Caco-2 (cell line): Measurements from ENCODE around the gene ISL2. TPM values are rescaled to one million over a fixed set of nuclear protein-coding genes. Genes with fewer than 3 reads are reported as not detected.

Source experiments
- BruUV-seq: library from RNA; stranded (reverse); fragments of 400-500 nt; replicated peaks from 2 replicates; lab custom pipeline; 2021; lab: Mats Ljungman, UMichigan
- CTCF ChIA-PET: fragments of 300-600 bp; sonication (Branson Sonifier 250); formaldehyde crosslinking; loops from one replicate; lab custom pipeline; 2022; ENCODE audit warnings: antibody characterized with exemption; lab: Charles Lee
- POLR2A ChIA-PET: fragments of 300-600 bp; sonication (Branson Sonifier 250); formaldehyde crosslinking; loops from one replicate; lab custom pipeline; 2022; ENCODE audit warnings: antibody characterized with exemption; lab: Charles Lee
- DNase-seq, 2 experiments: peaks; one replicate each; pipeline versions ENCODE4 v3.0.0 to v3.0.0-alpha.2; 2020 to 2022
- H3K27me3 ChIP-seq: replicated peaks from 2 replicates; pipeline ENCODE4 v1.6.0; 2011; ENCODE audit warnings: low read length; ENCODE audit not compliant: control insufficient read depth, insufficient read depth
- H3K36me3 ChIP-seq: 2 replicates; pipeline ENCODE4 v1.5.1; 2011; ENCODE audit warnings: low read length; ENCODE audit not compliant: control insufficient read depth, insufficient read depth
- H3K4me1 ChIP-seq: fragments of 250-450 bp; sonication (Bioruptor Pico); 2 replicates; pipeline ENCODE4 v1.5.1; 2020; ENCODE audit warnings: mild to moderate bottlenecking
- H3K4me3 ChIP-seq: 2 replicates; pipeline ENCODE4 v1.5.1; 2011; ENCODE audit warnings: low read depth, mild to moderate bottlenecking, control low read depth, low read length
- H3K9me3 ChIP-seq: fragments of 250-450 bp; sonication (Bioruptor Pico); 2 replicates; pipeline ENCODE4 v1.5.1; 2020; ENCODE audit warnings: mild to moderate bottlenecking, moderate library complexity
- H3K27ac Mint-ChIP-seq: one replicate; pipeline ENCODE4 v1.8.0; 2022; ENCODE audit warnings: mixed read lengths; ENCODE audit not compliant: unreplicated experiment
- H3K27me3 Mint-ChIP-seq: one replicate; pipeline ENCODE4 v1.8.0; 2022; ENCODE audit warnings: mixed read lengths; ENCODE audit not compliant: insufficient read depth, unreplicated experiment
- H3K36me3 Mint-ChIP-seq: one replicate; pipeline ENCODE4 v1.8.0; 2022; ENCODE audit warnings: mild to moderate bottlenecking, mixed read lengths; ENCODE audit not compliant: insufficient read depth, unreplicated experiment
- H3K4me1 Mint-ChIP-seq: one replicate; pipeline ENCODE4 v1.8.0; 2022; ENCODE audit warnings: low read depth, mixed read lengths; ENCODE audit not compliant: unreplicated experiment
- H3K4me3 Mint-ChIP-seq: one replicate; pipeline ENCODE4 v1.8.0; 2022; ENCODE audit warnings: mild to moderate bottlenecking, moderate library complexity, mixed read lengths; ENCODE audit not compliant: unreplicated experiment
- H3K9me3 Mint-ChIP-seq: one replicate; pipeline ENCODE4 v1.8.0; 2022; ENCODE audit warnings: mixed read lengths; ENCODE audit not compliant: unreplicated experiment
- intact Hi-C: fragments of 100-400 bp; cut with micrococcal nuclease; formaldehyde crosslinking; loops from one replicate; pipeline ENCODE4 v1.10.0; 2022; ENCODE audit not compliant: unreplicated experiment
- total RNA-seq: library from RNA; stranded (reverse); gene quantifications from 2 replicates; pipeline ENCODE4 v1.2.3, GENCODE V29; 2022
- TF ChIP-seq, protein P1 (sequence below), 2 experiments: fragments of 200-600 bp in 1 of 2; IDR thresholded peaks; 1 replicate in 1 of 2; 2 replicates in 1 of 2; pipeline versions ENCODE4 v1.5.1 to v1.8.0; 2011 to 2022; ENCODE audit warnings: antibody characterized with exemption in 1 of 2, control low read depth in 1 of 2, inconsistent platforms in 1 of 2, low read depth in 1 of 2, low read length in 1 of 2, mild to moderate bottlenecking in 1 of 2, moderate library complexity in 1 of 2; ENCODE audit not compliant: insufficient read depth in 1 of 2, severe bottlenecking in 1 of 2, unreplicated experiment in 1 of 2

The ISL2 gene
- total RNA-seq, 1 experiment from 2014 or later = 11.0 TPM

- no peaks in the 10 kb centered on the region for H3K27me3 Mint-ChIP-seq
- Histone ChIP-seq H3K27me3 (no peaks in the 10 kb centered on the region), H3K9me3 (no peaks in the 10 kb centered on the region), H3K36me3 (no peaks in the 10 kb centered on the region), H3K4me3 (no peak overlapping the region), H3K4me1 (peaks cover 8% of the 10 kb centered on the region; the same call in 1 of the 2 replicates)
- DNase-seq = no peak
- TF ChIP-seq, protein P1, sequence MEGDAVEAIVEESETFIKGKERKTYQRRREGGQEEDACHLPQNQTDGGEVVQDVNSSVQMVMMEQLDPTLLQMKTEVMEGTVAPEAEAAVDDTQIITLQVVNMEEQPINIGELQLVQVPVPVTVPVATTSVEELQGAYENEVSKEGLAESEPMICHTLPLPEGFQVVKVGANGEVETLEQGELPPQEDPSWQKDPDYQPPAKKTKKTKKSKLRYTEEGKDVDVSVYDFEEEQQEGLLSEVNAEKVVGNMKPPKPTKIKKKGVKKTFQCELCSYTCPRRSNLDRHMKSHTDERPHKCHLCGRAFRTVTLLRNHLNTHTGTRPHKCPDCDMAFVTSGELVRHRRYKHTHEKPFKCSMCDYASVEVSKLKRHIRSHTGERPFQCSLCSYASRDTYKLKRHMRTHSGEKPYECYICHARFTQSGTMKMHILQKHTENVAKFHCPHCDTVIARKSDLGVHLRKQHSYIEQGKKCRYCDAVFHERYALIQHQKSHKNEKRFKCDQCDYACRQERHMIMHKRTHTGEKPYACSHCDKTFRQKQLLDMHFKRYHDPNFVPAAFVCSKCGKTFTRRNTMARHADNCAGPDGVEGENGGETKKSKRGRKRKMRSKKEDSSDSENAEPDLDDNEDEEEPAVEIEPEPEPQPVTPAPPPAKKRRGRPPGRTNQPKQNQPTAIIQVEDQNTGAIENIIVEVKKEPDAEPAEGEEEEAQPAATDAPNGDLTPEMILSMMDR (IDR thresholded peaks at IDR 0.05; ENCODE audit: insufficient read depth in 1 of 2, low read depth in 1 of 2, low read length in 1 of 2, severe bottlenecking in 1 of 2, unreplicated experiment in 1 of 2) = no peak
- CTCF ChIA-PET = no interaction called here
- no TSS peak for BruUV-seq
- H3K27ac Mint-ChIP-seq = no peak overlapping the region
- POLR2A ChIA-PET = no interaction called here
- intact Hi-C loops = no loop called here
- no peaks in the 10 kb centered on the region for H3K9me3 Mint-ChIP-seq
- no peaks in the 10 kb centered on the region for H3K36me3 Mint-ChIP-seq
- H3K4me3 Mint-ChIP-seq = no peak overlapping the region
- H3K4me1 Mint-ChIP-seq = no peaks in the 10 kb centered on the region
These were observed 44.8 kb downstream of the ISL2 start for GRCh38 chr15:76381366-76381765.

DNA sequence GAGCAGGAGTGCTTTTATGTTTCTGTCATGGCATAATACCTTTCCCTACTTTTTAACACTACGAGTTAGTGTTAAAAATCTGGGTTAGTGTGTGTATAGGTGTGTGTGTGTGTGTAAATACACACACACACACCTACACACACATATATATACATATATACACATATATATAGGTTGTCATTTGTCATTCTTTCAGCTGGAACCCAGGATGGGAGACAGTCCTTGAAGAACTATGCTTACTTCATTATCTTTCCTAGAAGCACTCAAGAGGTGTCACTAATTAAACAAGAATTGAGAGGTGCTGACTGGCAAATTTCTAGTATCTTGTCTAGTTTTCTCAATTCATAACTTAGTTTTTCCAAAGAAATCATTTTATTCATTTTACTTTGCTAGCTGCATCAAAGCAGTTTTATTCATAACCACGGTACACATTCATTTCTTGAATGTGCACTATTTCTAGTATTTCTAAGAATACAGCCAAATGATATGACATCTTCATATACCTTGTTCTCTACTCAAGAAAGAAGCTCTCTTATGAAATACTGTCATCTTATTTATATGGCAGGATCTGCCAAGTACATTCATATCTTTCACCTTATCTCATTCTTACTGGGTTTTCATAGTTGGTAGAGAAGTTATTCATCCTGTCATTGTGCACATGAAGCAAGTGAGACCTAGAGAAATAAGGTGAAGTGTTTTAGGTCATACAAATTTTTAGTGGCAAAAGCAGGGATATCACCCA is 46.6 kb downstream of the ISL2 start:
- Histone ChIP-seq H3K9me3 (no peaks in the 10 kb centered on the region), H3K36me3 (no peaks in the 10 kb centered on the region), H3K4me1 (no peaks in the 10 kb centered on the region), H3K27me3 (no peaks in the 10 kb centered on the region), H3K4me3 (no peak overlapping the region)
- CTCF ChIA-PET = no interaction called here
- Mint-ChIP-seq H3K36me3 (no peaks in the 10 kb centered on the region), H3K27ac (no peak overlapping the region), H3K27me3 (no peaks in the 10 kb centered on the region), H3K4me1 (no peaks in the 10 kb centered on the region), H3K4me3 (no peak overlapping the region), H3K9me3 (no peaks in the 10 kb centered on the region)
- intact Hi-C loops = no loop called here
- TF ChIP-seq, protein P1 (IDR thresholded peaks at IDR 0.05; ENCODE audit: insufficient read depth in 1 of 2, low read depth in 1 of 2, low read length in 1 of 2, severe bottlenecking in 1 of 2, unreplicated experiment in 1 of 2) = no peak
- no TSS peak for BruUV-seq
- DNase-seq = no peak
- POLR2A ChIA-PET = no interaction called here

DNA sequence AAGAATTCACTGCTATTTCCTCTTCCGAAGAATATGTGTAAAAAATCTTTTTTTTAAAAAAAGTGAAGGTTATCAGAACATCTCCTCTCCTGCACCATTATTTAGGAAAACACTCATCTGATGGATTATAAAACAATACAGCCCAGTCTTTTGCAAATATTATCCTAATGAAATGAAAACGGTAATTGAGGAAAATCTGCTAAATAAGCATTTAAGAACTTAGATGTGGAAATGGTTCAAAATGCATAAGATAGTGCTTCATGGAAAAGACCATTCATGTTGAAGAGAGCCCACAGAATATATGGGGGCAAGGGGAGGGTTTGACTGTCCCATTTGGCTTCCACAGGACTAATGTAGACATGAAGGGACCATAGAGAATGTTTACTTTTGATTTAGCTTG is 47.8 kb downstream of the ISL2 start:
- intact Hi-C loops = no loop called here
- H3K4me3 Mint-ChIP-seq = no peak overlapping the region
- ChIA-PET CTCF (no interaction called here), POLR2A (no interaction called here)
- Histone ChIP-seq H3K4me1 (no peaks in the 10 kb centered on the region), H3K9me3 (no peaks in the 10 kb centered on the region), H3K4me3 (no peak overlapping the region), H3K36me3 (no peaks in the 10 kb centered on the region), H3K27me3 (no peaks in the 10 kb centered on the region)
- no peaks in the 10 kb centered on the region for H3K36me3 Mint-ChIP-seq
- BruUV-seq = no TSS peak
- no peak for DNase-seq
- no peaks in the 10 kb centered on the region for H3K4me1 Mint-ChIP-seq
- H3K27me3 Mint-ChIP-seq = no peaks in the 10 kb centered on the region
- H3K9me3 Mint-ChIP-seq = no peaks in the 10 kb centered on the region
- TF ChIP-seq, protein P1 (IDR thresholded peaks at IDR 0.05; ENCODE audit: insufficient read depth in 1 of 2, low read depth in 1 of 2, low read length in 1 of 2, severe bottlenecking in 1 of 2, unreplicated experiment in 1 of 2) = no peak
- H3K27ac Mint-ChIP-seq = no peak overlapping the region
